ENCODE results near the gene FMNL3. TPM values are rescaled to one million over a fixed set of nuclear protein-coding genes. Genes with fewer than 3 reads are reported as not detected.

FMNL3 gene
- total RNA-seq, 1 experiment from 2014 or later, result 16.4 TPM

DNA sequence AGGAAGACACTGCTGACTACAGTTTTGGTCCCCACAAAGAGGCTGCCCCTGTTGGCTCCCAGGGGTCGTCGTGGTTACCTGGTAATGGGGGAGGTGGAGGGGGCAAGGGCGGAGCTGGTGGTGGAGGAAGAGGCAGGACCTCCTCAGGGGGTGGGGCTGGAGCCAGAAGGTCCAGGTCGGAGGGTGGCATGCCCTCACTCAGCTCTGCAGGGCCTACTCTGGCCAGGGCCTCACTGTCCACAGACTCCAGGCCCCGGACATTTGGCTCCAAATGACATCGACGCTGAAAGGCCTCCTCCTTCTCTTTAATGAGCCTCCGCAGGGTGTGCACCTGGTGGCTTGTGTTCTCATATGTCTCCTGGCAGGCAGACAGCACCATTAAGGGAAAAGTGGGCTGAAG, 55.4 kb downstream of the FMNL3 start:
- DNase-seq (ENCODE audit: low spot score), result no peak

DNA sequence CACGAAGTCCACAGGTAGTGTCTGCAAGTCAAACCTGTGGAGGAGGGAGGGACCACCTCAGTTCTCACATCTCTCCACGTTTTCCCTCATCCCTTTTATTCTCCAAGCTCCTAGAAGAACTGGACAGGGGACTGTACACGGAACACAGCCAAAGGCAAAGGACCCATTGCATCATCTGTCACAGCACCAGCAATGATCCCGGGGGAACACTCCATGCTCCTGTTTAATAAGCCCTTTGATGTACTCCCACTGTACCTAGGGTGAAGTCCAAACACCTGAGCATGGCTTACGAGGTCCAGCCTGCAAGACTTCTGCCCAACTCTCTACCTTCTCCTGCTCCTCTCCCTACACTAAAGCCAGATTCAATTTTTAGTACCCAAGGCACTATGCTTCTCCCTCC, 57.3 kb downstream of the FMNL3 start:
- no peak for DNase-seq (ENCODE audit: low spot score)

DNA sequence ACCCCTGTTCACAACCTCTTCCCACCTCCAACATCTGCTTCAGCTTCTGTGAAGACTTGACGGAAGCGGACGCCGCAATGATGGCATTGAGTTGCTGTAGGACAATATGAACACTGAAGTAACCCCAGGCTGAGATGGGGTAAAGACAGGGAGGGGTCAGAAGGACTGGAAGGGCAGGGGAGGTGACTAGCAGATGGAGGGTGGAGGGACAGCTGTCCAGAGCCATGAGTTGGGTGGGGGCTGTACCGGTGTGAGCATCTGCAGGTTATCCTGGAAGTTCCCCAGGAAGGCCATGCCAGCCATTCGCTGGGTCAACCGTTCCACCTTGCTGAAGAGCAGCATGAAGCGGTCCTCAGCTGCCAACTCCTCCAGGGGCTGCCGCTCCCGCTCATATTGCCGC, 57.8 kb downstream of the FMNL3 start:
- no peak for DNase-seq (ENCODE audit: low spot score)

DNA sequence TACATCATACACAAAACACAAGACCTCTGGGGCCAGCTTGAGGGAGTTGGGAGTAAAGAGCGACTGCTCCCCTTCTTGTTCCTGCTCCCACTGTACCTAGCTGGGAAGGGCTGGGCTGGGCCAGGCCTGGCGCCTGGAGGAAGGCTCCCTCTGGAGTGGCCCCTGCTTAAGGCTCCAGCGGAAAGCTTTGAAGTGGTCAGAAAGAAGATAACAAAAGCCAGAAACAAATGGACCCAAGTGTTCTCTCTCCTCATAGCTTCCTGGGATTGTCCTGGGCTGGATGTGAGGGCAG, 58.5 kb downstream of the FMNL3 start:
- no peak for DNase-seq (ENCODE audit: low spot score)

DNA sequence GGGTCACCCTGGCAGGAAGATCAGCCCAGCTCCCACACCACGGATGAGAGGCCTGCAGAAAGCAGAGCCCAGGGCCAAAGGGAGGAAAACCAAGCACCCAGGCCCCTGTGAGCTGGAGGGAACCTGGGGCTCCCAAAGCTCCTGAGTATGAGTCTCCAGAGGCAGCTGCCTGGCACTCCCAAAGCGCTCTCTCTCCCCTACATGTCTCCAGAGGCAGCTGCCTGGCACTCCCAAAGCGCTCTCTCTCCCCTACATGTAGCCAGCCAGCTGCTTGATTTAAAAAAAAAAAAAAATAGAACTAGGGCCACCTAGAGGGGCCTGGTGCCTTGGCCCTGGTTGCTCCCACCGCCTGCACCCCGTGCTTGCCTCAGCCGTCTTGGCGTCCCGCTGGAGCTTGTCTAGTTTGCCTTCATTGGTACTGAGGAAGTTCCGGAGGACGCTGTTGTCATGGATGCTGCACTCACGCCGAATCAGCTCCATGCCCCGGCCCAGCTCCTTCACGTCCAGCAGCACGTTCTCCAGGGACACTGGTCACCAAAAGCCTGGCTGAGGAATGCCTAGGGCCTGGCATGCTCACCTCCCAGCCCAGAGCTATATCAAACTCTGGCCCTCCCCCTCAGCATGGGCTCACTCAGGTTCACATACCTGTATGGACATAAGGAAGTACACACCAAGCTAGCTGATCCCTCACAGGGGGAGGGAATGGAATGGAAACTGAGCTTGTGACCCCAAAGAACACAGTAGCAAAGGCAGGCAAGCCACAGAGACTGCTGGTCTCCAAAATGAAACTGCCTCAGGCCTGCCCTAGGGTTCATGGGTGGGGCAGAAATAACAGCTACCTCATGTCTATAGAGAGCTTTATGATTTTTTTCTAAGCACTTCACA, 59.1 kb downstream of the FMNL3 start:
- no peak for DNase-seq (ENCODE audit: low spot score)

DNA sequence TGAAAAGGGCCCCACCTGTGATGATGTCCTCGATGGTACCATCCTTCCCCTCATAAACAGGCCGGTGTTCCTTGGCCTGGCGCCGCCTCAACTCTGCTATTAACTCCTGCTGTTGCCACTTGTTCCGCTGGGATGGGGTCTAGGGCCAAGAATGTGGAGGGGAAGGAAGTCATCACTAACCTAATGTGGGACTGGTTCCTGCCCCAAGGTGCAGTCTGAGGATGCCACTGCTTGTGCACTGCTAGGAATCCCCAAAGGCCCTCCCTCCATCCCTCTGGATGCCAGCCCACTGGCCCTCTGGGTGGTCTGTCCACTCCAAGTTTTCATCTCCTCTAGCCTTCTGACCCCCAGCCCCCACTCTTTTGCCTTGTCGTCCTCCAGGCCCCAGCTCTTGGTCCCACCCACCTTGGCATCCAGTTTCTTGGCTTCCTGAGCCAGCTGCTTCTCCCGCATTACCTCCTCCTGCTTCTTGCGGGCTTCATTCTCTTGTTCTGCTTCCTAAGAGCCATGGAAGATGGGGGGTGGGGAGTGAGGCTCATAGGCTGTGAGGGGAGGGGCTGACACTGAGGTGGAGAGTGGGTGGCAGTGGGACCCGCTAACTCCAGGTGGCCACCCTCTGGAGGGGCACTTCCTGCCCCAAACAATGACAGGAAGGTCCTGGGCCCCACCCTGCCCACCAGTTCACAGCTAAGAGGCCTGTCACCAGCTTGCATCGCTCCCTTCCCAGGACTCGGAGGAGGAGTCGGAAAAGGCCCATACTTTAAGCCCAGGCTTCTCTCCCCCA, 60.1 kb downstream of the FMNL3 start:
- no peak for DNase-seq (ENCODE audit: low spot score)

DNA sequence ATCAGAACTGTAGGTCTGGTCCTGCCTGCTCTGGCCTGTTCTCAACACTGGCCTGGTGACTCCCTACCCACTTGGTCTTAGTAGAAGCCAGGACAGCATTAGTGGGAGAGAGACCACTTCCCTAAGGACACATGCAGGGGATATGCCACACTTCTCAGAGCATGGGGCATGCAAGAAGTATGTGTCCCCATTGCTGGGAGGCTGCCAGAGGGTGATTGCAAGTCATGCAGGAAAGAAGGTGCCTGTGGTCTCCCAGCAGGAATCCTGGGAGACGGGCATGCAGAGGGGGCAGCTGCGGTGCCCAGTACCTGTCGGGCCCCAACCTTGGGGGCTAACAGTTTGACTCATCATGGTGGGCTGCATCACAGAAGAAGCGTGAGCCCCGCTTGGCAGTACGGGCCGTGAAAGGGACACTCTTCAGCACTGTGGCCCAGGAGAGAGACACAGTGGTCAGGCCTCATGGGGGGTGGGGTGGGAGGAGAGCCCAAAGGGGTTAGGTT, 60.8 kb downstream of the FMNL3 start:
- DNase-seq (ENCODE audit: low spot score), result no peak

DNA sequence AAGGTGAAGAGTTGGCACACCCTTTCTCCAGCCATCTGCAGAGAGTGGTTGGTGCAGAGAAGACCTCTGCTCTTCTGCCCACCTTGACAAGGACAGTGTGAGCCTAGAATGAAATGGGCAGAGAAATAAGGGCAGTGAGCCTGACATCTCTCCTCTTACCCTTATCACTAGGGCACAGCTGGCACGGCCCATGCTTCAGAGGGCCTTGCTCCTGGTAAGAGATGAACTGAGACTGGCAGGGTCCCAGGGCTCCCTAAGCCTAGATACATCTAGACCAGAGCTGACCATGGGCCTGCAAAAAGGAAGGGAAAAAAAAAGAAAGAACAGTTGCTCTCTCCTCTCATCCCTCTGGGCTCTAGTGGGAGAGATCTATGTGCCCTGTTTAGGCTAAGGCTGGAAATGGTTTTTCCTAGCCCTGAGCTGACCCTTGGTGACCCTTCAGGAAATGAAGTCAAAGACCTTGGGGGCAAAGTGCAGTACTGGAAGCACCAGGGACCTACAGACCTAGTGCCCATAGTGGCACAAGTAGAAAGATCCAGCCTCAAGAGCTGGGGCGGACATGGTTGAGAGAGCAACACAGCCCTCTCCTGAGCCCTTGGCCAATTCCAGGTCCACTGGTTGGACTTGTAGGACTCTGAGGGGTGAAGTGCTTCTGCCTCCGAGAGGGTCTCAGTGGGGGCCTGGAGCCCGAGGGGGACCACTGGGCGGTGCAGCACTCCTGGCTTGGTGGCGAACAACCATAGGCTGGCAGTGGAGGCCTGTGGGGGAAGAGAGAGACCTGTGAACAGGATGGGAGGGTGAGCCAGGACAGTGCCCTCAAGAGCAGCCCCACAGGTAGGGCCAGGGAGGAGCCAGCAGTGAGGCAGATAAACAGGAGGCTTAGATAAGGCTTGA, 61.8 kb downstream of the FMNL3 start:
- DNase-seq (ENCODE audit: low spot score), result no peak

DNA sequence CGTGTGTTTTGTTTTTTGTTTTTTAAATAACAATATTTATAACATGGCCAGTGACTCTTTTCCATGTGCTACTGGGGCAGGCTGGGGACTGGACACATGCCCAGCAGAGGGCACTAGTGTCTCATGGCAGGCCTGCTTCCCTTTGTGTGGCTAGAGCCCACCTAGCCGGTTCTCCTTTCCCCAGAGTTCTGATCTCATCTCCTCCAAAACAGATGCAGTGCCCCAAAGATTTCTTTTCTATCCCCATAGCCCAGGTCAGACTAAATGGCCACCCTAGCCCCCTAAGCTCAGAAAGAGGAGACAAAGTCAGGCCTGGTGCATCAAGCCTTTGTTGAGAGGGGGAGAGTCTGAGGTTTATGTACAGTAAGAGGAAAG, 62.6 kb downstream of the FMNL3 start:
- peak; percentile 71 for DNase-seq (ENCODE audit: low spot score)

DNA sequence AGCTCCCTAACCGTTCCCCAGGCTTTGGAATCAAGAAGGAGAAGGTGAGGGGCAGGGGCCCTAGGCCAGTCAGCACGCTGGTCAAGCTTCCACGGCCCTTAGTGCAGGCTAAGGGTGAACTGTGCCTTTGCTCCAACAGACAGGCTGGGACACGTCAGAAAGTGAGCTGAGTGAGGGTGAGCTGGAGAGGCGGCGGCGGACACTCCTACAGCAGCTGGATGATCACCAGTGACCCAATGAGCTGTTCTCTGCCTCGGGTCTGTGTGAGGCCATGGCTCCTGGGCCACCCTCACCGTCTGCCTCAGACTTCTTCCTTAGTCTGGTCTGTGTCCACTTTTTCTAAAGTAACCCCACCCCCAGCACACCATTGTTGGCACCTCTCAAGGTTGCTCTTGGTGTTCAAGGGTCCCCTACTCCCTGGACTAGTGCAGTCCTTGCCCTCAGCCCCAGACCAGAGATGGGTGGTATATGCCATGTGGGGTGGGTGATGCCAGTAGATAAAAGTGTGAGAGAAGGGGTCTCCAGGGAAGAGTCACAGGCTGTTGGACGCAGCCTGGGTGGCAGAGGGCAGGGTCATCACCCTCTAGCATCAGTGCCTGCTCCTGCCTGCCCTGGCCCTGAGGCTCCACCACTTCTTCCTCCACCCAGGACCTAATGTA, 63.1 kb downstream of the FMNL3 start:
- no peak for DNase-seq (ENCODE audit: low spot score)

DNA sequence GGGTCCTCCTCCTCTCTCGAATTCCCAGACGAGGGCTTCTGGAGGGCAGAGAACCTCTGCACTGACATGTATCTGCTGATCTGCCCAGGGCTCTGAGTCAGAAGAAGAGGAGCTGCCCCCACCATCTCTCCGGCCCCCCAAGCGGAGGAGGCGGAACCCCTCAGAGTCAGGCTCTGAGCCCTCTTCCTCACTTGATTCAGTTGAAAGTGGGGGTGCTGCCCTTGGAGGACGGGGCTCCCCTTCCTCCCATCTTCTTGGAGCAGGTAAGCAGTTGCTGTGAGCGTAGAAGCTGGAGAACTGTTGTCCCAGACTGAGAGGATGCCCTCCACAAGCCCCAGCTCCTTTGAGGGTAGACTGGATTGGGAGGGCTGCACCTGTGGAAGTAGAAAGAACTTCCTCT, 64.1 kb downstream of the FMNL3 start:
- no peak for DNase-seq (ENCODE audit: low spot score)

DNA sequence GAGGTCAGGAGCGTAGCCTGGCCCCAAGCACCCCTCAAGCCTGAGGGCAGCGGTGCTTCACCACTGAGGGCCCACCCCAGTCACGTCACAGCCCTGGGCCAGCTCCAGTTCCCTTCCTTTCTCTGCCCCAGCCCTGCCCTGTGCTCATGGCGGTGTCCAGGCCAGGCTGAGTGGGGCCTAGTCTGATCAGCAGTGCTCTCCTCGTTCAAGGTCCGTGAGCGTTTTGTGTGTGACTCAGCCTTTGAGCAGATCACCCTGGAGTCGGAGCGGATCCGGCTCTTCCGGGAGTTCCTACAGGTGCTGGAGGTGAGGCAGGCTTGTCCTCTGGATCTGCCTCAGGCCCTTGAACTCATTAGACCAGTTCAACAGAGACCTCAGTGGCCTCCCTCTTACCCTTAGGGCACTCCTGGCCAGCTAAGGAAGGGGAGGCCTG, 64.8 kb downstream of the FMNL3 start:
- DNase-seq (ENCODE audit: low spot score), result no peak

DNA sequence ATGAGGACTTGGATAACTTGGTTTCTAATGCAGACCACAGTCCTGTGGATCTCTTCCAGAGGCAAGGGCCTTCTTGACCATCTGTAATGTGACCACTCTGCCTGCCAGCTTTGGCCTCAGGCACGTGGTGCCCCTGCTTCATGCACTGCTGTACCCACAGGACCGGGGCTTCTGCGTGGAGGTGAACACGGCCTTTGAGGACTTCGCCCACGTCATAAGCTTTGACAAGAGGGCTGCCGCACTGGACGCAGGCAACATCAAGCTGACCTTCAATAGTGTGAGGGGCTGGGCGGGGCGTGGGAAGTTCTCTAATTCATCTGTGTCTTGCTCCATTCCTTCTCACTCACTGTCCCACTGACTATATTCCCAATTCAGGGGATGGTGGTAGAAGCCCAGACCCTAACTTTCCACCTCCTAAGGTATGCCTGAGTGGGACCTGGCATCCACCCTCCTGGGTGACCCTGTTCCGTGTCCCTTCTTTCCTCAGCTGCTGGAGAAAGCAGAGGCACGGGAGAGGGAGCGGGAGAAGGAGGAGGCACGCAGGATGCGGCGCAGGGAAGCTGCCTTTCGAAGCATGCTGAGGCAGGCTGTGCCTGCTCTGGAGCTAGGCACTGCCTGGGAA, 65.3 kb downstream of the FMNL3 start:
- no peak for DNase-seq (ENCODE audit: low spot score)

DNA sequence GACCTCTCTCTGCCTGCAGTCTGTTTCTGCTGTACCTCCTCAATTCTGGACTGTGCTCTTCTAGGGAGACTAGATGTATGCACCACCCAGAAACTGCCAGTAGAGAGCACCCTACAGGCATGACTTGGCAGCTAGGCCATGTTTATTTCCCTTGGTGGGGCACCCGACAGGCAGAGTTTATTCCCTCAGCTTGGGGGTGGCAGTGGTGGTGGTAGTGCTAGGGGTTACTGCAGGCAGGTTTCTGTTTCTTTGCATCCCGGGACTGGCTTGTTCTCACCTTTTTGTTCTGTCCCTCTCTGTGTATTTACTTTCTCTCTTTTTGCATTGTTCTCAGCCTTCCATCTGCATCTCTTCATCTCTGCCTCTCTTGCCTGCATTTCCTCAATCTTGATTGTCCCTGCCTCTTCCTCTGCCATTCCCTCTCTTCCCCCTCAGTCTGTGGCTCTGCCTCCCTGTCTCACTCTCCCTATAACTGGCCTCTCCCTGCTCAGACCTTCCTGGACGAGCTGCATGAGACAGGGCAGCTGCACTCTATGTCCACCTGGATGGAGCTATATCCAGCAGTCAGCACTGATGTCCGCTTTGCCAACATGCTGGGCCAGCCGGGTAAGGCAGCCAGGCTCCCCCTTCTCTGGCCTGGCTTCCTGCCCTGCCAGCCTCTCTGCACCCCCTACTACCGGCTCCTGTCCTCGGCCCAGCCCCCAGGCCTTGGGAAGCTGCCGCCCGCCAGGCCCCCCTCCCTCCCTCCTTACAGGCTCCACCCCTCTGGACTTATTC, 70.0 kb downstream of the FMNL3 start:
- DNase-seq (ENCODE audit: low spot score), result peak; percentile 66

DNA sequence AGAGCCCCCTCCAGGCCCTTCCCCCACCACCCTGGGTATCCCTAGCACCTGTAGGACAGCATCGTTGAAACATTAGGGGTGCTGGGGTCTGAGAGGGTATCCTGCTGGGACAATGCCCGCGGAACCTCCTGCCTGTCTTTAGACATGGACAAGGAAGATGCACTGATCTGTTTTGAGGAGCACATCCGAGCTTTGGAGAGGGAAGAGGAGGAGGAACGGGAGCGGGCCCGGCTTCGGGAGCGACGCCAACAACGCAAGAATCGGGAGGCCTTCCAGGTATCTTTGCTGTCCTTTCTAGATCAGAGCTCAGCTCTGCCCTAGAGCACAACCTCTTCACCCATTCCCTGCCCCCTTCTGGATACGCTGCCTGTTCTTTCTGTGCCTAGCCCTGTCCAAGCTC, 70.6 kb downstream of the FMNL3 start:
- DNase-seq (ENCODE audit: low spot score), result no peak

DNA sequence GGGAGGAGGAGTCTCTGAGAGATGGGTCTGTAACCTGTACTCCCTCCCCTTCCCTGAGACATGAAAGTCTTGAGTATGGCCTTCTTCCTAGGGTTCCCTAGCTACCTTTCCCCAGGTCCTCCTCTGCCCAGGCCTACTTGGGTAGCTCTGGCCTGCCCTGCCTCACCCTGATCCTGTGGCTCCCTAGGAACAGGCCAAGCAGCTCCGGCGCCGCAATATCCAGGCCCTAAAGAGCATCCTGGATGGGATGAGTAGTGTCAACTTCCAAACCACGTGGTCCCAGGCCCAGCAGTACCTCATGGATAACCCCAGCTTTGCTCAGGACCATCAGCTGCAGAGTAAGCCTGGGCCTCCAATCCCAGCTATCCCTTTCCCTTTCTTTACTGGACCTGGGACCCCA, 71.5 kb downstream of the FMNL3 start:
- DNase-seq (ENCODE audit: low spot score), result no peak

DNA sequence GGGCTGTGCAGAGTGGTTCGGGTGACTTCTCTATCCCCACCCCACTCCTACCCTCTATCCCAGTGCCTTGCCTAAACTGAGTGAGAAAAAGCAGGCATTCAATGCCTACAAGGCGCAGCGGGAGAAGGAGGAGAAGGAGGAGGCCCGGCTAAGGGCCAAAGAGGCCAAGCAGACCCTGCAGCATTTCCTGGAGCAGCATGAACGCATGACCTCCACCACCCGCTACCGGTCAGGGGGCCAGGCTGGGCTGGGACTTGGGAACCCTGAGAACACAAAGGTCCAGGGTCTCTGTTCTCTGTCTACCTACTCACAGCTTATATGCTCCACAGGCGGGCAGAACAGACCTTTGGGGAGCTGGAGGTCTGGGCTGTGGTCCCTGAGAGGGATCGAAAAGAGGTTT, 72.2 kb downstream of the FMNL3 start:
- DNase-seq (ENCODE audit: low spot score), result no peak

DNA sequence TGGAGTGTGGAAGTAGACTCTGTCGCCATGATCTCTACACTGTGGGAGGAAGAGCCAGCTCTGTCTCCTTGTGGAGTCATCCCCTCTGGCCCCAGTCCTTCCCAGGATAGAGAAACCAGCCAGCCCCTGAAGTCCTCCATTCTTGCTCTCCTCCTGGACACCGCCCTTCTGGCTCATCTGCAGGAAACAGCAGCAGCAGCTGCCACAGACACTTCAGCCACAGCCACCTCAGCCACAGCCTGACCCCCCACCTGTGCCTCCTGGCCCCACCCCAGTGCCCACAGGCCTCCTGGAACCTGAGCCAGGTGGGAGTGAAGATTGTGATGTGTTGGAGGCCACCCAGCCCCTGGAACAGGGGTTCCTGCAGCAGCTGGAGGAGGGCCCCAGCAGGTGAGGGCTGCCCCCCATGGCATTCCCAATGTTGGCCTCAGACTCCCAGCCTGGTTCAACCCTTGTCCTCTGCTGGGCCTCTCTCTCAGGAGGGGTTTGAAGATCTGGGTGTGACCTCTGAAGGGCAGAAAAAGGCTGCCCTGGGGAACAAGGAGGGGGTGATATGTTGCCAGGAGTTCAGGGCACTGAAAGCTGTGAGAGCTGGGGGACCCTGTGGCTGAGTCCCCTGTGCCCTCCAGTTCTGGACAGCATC, 73.4 kb downstream of the FMNL3 start:
- no peak for DNase-seq (ENCODE audit: low spot score)

DNA sequence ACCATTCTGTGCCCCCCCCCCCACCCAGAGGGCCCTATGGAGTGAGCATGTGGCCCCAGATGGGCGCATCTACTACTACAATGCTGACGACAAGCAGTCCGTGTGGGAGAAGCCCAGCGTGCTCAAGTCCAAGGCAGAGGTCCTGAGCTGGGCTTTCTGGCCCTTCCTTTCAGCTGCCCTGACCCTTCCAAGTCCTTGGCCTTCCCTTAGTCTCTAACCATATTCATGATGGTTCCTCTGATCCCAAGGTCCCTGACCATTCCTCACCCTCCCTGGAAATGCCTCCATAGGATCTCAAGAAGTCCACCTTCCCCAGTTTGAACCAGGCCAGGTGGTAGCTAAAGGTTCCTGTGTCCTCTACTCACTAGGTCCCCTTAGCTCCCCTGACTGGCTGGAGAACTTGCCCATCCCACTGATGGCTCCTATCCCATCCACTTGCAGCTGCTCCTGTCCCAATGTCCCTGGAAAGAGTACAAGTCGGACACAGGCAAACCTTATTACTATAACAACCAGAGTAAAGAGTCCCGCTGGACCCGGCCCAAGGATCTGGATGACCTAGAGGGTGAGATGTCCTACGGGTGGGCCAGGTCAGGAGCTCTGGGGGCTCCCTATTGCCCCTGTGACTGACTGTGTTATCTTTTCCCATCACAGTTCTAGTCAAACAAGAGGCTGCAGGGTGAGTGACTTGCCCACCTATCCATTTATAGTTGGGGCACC, 74.1 kb downstream of the FMNL3 start:
- no peak for DNase-seq (ENCODE audit: low spot score)

Measured in A172 (cell line).